GM23338 (cell line): ENCODE measurements around the gene SOX3. TPM values are rescaled to one million over a fixed set of nuclear protein-coding genes. Genes with fewer than 3 reads are reported as not detected.

Source experiments
- CREB1 ChIP-seq: fragments of 250-450 bp; sonication (Bioruptor Pico); IDR thresholded peaks from 2 replicates; pipeline ENCODE4 v1.5.0; 2020; ENCODE audit warnings: low read depth, mild to moderate bottlenecking, moderate library complexity
- EZH2 ChIP-seq: fragments of 200-600 bp; sonication (generic); IDR thresholded peaks from one replicate; pipeline ENCODE4 v1.8.0; 2017; ENCODE audit warnings: antibody characterized with exemption, mild to moderate bottlenecking, low read depth; ENCODE audit not compliant: unreplicated experiment
- EZH2phosphoT487 ChIP-seq: fragments of 200-600 bp; sonication (generic); IDR thresholded peaks from one replicate; pipeline ENCODE4 v1.8.1; 2018; ENCODE audit warnings: antibody characterized with exemption; ENCODE audit not compliant: unreplicated experiment
- JUNB ChIP-seq: IDR thresholded peaks from one replicate; pipeline ENCODE4 v1.6.1; 2016; ENCODE audit warnings: antibody characterized with exemption; ENCODE audit not compliant: unreplicated experiment
- NANOG ChIP-seq: IDR thresholded peaks from 2 replicates; pipeline ENCODE4 v1.6.1; 2016; ENCODE audit warnings: antibody characterized with exemption, borderline replicate concordance
- POLR2AphosphoS5 ChIP-seq: IDR thresholded peaks from 2 replicates; pipeline ENCODE4 v1.6.1; 2016; ENCODE audit warnings: antibody characterized with exemption, low read depth
- STAT1 ChIP-seq: IDR thresholded peaks from one replicate; pipeline ENCODE4 v1.6.1; 2016; ENCODE audit warnings: antibody characterized with exemption; ENCODE audit not compliant: unreplicated experiment
- ZNF114 ChIP-seq: fragments of 250-450 bp; sonication (Bioruptor Pico); IDR thresholded peaks from 2 replicates; pipeline ENCODE4 v1.5.0; 2020; ENCODE audit warnings: mild to moderate bottlenecking, moderate library complexity
- ZNF331 ChIP-seq: fragments of 250-450 bp; sonication (Bioruptor Pico); IDR thresholded peaks from 2 replicates; pipeline ENCODE4 v1.5.0; 2020; ENCODE audit warnings: low read depth, mild to moderate bottlenecking, moderate library complexity
- polyA plus RNA-seq: library from polyadenylated mRNA; unstranded; fragments of >200 nt; fragmentation: Nextera tagmentation; extraction: Ambion mirVana; gene quantifications from 2 replicates; pipeline ENCODE4 v1.2.1, GENCODE V29; 2016
- total RNA-seq: library from RNA; depleted of rRNA; stranded (reverse); fragments of >200 nt; shearing (Covaris generic); gene quantifications from 2 replicates; pipeline ENCODE4 v1.2.3, GENCODE V29; 2014
- TF ChIP-seq, protein P1 (sequence below): fragments of 250-450 bp; sonication (Bioruptor Pico); IDR thresholded peaks from 2 replicates; pipeline ENCODE4 v1.5.0; 2020; ENCODE audit warnings: mild to moderate bottlenecking, moderate library complexity
- TF ChIP-seq, protein P2 (sequence below), 2 experiments: fragments of 200-600 bp in 1 of 2; sonication (generic) in 1 of 2; conservative IDR thresholded peaks; 2 replicates each; pipeline versions ENCODE4 v1.5.1 to v1.6.1; 2016 to 2017; ENCODE audit warnings: antibody characterized with exemption in 2 of 2, low read depth in 2 of 2, mild to moderate bottlenecking in 2 of 2, moderate library complexity in 1 of 2
- TF ChIP-seq, protein P3 (sequence below): IDR thresholded peaks from 2 replicates; pipeline ENCODE4 v1.6.1; 2016; ENCODE audit warnings: antibody characterized with exemption

The SOX3 gene
- total and polyA plus RNA-seq, 2 experiments from 2014 or later: 9.8 to 23.3 TPM

DNA sequence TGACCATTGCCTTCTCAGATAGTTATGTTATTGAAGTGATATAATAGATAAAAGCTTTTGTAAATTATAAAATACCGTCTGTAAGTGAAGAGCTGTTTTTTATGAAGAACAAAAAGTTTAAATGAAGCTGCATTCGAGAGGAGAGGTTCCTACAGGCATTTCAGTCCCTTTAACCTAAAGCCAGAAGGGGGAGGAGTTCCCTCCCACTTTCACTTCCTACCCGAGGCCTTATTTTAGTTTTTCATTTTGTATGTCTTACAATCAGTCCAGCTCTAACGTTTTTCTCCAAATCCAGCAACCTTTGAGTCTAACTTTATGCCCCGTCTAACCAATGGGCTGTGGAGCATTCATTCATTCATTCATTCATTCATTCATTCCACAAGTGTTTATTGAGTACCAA is 16.5 kb upstream of the SOX3 start (continued):
- TF ChIP-seq, protein P1, sequence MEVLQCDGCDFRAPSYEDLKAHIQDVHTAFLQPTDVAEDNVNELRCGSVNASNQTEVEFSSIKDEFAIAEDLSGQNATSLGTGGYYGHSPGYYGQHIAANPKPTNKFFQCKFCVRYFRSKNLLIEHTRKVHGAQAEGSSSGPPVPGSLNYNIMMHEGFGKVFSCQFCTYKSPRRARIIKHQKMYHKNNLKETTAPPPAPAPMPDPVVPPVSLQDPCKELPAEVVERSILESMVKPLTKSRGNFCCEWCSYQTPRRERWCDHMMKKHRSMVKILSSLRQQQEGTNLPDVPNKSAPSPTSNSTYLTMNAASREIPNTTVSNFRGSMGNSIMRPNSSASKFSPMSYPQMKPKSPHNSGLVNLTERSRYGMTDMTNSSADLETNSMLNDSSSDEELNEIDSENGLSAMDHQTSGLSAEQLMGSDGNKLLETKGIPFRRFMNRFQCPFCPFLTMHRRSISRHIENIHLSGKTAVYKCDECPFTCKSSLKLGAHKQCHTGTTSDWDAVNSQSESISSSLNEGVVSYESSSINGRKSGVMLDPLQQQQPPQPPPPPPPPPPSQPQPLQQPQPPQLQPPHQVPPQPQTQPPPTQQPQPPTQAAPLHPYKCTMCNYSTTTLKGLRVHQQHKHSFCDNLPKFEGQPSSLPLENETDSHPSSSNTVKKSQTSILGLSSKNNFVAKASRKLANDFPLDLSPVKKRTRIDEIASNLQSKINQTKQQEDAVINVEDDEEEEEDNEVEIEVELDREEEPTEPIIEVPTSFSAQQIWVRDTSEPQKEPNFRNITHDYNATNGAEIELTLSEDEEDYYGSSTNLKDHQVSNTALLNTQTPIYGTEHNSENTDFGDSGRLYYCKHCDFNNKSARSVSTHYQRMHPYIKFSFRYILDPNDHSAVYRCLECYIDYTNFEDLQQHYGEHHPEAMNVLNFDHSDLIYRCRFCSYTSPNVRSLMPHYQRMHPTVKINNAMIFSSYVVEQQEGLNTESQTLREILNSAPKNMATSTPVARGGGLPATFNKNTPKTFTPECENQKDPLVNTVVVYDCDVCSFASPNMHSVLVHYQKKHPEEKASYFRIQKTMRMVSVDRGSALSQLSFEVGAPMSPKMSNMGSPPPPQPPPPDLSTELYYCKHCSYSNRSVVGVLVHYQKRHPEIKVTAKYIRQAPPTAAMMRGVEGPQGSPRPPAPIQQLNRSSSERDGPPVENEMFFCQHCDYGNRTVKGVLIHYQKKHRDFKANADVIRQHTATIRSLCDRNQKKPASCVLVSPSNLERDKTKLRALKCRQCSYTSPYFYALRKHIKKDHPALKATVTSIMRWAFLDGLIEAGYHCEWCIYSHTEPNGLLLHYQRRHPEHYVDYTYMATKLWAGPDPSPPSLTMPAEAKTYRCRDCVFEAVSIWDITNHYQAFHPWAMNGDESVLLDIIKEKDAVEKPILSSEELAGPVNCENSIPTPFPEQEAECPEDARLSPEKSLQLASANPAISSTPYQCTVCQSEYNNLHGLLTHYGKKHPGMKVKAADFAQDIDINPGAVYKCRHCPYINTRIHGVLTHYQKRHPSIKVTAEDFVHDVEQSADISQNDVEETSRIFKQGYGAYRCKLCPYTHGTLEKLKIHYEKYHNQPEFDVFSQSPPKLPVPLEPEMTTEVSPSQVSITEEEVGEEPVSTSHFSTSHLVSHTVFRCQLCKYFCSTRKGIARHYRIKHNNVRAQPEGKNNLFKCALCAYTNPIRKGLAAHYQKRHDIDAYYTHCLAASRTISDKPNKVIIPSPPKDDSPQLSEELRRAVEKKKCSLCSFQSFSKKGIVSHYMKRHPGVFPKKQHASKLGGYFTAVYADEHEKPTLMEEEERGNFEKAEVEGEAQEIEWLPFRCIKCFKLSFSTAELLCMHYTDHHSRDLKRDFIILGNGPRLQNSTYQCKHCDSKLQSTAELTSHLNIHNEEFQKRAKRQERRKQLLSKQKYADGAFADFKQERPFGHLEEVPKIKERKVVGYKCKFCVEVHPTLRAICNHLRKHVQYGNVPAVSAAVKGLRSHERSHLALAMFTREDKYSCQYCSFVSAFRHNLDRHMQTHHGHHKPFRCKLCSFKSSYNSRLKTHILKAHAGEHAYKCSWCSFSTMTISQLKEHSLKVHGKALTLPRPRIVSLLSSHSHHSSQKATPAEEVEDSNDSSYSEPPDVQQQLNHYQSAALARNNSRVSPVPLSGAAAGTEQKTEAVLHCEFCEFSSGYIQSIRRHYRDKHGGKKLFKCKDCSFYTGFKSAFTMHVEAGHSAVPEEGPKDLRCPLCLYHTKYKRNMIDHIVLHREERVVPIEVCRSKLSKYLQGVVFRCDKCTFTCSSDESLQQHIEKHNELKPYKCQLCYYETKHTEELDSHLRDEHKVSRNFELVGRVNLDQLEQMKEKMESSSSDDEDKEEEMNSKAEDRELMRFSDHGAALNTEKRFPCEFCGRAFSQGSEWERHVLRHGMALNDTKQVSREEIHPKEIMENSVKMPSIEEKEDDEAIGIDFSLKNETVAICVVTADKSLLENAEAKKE (CRISPR knock-in tag): no peak
- TF ChIP-seq, protein P2, sequence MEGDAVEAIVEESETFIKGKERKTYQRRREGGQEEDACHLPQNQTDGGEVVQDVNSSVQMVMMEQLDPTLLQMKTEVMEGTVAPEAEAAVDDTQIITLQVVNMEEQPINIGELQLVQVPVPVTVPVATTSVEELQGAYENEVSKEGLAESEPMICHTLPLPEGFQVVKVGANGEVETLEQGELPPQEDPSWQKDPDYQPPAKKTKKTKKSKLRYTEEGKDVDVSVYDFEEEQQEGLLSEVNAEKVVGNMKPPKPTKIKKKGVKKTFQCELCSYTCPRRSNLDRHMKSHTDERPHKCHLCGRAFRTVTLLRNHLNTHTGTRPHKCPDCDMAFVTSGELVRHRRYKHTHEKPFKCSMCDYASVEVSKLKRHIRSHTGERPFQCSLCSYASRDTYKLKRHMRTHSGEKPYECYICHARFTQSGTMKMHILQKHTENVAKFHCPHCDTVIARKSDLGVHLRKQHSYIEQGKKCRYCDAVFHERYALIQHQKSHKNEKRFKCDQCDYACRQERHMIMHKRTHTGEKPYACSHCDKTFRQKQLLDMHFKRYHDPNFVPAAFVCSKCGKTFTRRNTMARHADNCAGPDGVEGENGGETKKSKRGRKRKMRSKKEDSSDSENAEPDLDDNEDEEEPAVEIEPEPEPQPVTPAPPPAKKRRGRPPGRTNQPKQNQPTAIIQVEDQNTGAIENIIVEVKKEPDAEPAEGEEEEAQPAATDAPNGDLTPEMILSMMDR (conservative IDR thresholded peaks at IDR 0.05; ENCODE audit: low read depth in 2 of 2): no peak
- TF ChIP-seq EZH2 (no peak), CREB1 (CRISPR knock-in tag) (no peak), NANOG (no peak), ZNF114 (CRISPR knock-in tag) (no peak), POLR2AphosphoS5 (no peak), STAT1 (no peak), JUNB (no peak), EZH2phosphoT487 (no peak), ZNF331 (CRISPR knock-in tag) (no peak)
- TF ChIP-seq, protein P3, sequence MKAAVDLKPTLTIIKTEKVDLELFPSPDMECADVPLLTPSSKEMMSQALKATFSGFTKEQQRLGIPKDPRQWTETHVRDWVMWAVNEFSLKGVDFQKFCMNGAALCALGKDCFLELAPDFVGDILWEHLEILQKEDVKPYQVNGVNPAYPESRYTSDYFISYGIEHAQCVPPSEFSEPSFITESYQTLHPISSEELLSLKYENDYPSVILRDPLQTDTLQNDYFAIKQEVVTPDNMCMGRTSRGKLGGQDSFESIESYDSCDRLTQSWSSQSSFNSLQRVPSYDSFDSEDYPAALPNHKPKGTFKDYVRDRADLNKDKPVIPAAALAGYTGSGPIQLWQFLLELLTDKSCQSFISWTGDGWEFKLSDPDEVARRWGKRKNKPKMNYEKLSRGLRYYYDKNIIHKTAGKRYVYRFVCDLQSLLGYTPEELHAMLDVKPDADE: no peak
